Suprapubic skin (tissue), 4 donors: ENCODE measurements around the gene STUM.

Source experiments
- POLR2A ChIP-seq, 2 donors: fragments of 450-650 bp; IDR thresholded peaks; one replicate each; pipeline ENCODE4 v1.6.1; 2017; ENCODE audit warnings: antibody characterized with exemption in 2 of 2, mild to moderate bottlenecking in 2 of 2, moderate library complexity in 2 of 2
- POLR2AphosphoS5 ChIP-seq, 3 donors: sonication (generic); formaldehyde crosslinking; IDR thresholded peaks; one replicate each; pipeline ENCODE4 v1.6.1; 2017; ENCODE audit warnings: antibody characterized with exemption in 3 of 3
- TF ChIP-seq, protein P1 (sequence below), 2 donors: fragments of 200-600 bp in 1 of 2; fragments of 450-650 bp in 1 of 2; sonication (generic) in 1 of 2; IDR thresholded peaks; one replicate each; pipeline ENCODE4 v1.5.1; 2016 to 2019; ENCODE audit warnings: antibody characterized with exemption in 2 of 2, mild to moderate bottlenecking in 1 of 2, moderate library complexity in 1 of 2

DNA sequence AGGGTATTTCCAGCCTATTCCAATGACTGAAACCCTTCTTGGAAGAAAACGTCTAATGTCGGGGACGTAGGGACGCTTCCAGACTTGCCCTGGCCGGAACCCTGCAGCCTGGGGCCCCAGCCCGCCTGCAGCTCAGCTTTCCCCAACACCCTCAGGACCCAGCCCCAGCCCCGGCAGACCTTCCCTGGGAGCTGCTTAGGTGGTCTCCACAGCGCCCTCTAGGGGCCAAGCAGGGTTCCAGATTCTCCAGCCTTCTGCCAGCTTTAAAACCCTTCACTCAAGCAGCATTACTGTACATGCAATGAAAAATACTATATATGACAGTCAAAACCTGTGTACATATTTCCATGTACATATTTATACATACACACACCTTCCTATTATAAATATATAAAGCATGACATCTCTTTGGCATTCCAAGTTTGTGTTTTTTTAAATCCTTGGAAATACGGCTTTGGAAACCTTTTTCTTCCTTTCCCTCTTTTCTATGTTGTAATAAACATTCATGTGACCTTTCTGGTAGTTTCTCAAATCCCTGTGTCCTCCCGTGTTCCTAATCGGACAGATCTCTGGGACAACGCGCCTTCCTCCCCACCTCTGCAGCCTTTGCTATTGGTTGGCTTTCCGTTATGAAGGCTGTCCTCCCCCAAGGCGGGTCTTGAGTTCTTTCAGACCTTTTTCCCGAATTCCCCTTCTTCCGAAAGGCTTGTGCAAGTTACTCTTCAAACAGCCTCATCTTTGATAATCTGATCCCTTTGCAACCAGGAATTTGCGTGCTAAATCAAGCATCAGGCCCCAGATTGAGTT, 60.3 kb downstream of the STUM start:
- TF ChIP-seq, protein P1, sequence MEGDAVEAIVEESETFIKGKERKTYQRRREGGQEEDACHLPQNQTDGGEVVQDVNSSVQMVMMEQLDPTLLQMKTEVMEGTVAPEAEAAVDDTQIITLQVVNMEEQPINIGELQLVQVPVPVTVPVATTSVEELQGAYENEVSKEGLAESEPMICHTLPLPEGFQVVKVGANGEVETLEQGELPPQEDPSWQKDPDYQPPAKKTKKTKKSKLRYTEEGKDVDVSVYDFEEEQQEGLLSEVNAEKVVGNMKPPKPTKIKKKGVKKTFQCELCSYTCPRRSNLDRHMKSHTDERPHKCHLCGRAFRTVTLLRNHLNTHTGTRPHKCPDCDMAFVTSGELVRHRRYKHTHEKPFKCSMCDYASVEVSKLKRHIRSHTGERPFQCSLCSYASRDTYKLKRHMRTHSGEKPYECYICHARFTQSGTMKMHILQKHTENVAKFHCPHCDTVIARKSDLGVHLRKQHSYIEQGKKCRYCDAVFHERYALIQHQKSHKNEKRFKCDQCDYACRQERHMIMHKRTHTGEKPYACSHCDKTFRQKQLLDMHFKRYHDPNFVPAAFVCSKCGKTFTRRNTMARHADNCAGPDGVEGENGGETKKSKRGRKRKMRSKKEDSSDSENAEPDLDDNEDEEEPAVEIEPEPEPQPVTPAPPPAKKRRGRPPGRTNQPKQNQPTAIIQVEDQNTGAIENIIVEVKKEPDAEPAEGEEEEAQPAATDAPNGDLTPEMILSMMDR (IDR thresholded peaks at IDR 0.05): peak; percentile 26 to 84
- TF ChIP-seq POLR2AphosphoS5 (IDR thresholded peaks at IDR 0.05): no peak
- TF ChIP-seq POLR2A (IDR thresholded peaks at IDR 0.05): no peak
